Measurements from ENCODE around the gene FHL3.
"Not testable (repeated sequence)": the region's sequence is repeated elsewhere in the genome, so short reads cannot be mapped to it uniquely, and the experiment has no call there.

The FHL3 gene

DNA sequence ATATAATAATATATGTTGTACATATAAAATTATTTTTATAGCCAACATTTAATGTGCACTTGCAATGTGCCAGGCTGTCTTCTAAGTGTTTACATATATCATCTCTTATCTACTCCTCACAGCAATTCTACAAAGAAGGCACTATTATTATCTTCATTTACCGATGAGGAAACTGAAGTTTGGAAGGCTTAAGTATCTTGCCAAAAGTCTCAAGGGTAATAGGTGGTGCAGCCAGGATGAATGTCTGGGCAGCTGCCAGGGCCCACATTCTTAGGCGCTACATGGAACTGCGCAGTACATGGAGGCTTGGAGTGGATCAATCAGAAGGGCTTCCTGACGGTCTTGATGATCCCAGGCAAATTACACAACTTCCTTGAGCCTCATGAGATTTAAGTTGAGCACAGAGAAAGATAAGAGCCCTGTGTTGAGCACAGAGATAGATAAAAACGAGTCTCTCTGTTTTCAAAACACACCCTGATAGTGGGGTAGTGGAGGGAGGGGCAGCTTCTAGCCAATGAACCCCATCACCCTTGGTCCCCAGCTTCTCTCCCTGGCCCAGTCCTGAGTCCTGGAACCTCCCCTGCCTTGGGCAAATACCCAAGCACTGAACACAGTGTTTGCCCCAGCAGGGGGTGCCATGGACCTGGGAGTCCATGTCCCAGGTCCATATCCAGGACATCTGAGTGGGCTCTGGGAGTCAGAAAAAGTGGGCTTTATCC lies 32.1 kb upstream of the FHL3 start:
- DNase-seq (ENCODE audit: extremely low read depth in 1 of 2, low read depth in 1 of 2) = no peak

GRCh38 chr1:38034871-38035270 lies 29.6 kb upstream of the FHL3 start:
- no peak for DNase-seq (ENCODE audit: extremely low read depth in 1 of 2, low read depth in 1 of 2)

DNA sequence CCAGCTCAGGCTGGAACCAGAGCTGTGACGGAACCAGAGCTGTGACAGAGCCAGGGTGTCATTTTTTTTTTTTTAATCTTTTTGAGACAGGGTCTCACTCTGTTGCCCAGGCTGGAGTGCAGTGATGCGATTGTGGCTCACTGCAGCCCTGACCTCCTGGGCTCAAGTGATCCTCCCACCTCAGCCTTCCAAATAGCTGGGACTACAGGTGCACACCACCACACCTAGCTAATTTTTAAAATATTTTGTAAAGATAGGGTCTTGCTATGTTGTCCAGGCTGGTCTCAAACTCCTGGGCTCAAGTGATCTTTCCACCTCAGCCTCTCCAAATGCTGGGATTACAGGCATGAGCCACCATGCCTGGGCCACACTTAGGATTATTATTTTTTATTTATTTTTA lies 27.7 kb upstream of the FHL3 start:
- DNase-seq (ENCODE audit: extremely low read depth in 1 of 2, low read depth in 1 of 2) = not testable (repeated sequence)

GRCh38 chr1:38031513-38031866 lies 26.2 kb upstream of the FHL3 start:
- DNase-seq (ENCODE audit: extremely low read depth in 1 of 2, low read depth in 1 of 2) = no peak

- DNase-seq (ENCODE audit: extremely low read depth in 1 of 2, low read depth in 1 of 2) = no peak
These were observed 25.5 kb upstream of the FHL3 start for GRCh38 chr1:38030596-38031512.

GRCh38 chr1:38029685-38030511 lies 24.6 kb upstream of the FHL3 start:
- DNase-seq (ENCODE audit: extremely low read depth in 1 of 2, low read depth in 1 of 2) = peak; percentile 60 to 84

GRCh38 chr1:38029081-38029681 lies 23.9 kb upstream of the FHL3 start:
- no peak for DNase-seq (ENCODE audit: extremely low read depth in 1 of 2, low read depth in 1 of 2)

- no peak for DNase-seq (ENCODE audit: extremely low read depth in 1 of 2, low read depth in 1 of 2)
These were observed 23.4 kb upstream of the FHL3 start for GRCh38 chr1:38028671-38029070.

GRCh38 chr1:38028105-38028591 lies 22.8 kb upstream of the FHL3 start:
- DNase-seq (ENCODE audit: extremely low read depth in 1 of 2, low read depth in 1 of 2) = peak; percentile 63 to 85

- DNase-seq (ENCODE audit: extremely low read depth in 1 of 2, low read depth in 1 of 2) = no peak
These were observed 22.1 kb upstream of the FHL3 start for GRCh38 chr1:38027201-38028104.

DNA sequence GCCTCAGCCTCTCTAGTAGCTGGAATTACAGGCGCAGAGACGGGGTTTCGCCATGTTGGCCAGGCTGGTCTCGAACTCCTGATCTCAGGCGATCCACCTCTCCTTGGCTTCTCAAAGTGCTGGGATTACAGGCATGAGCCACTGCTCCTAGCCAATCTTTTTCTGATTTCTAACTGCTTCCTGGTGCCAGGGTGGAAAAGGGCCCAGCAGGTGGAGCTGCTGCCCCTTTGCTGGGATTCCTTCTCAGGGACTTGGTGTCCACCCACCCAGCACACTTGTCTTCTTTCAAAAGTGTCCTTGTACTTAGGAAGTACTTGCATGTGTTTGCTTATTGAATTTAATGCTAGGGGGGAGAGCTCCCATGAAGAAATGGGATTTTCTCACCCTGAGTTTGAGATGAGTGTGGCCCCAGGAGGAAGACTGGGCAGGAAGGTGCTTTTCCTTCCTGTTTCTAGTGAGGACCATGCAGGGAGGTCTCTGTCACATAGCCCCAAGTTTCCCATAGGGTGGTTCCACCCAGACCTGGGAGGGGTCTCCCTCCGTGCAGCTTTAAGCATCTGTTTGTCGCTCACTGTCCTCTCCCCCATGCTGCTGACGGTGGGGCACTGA lies 21.4 kb upstream of the FHL3 start:
- no peak for DNase-seq (ENCODE audit: extremely low read depth in 1 of 2, low read depth in 1 of 2)

DNA sequence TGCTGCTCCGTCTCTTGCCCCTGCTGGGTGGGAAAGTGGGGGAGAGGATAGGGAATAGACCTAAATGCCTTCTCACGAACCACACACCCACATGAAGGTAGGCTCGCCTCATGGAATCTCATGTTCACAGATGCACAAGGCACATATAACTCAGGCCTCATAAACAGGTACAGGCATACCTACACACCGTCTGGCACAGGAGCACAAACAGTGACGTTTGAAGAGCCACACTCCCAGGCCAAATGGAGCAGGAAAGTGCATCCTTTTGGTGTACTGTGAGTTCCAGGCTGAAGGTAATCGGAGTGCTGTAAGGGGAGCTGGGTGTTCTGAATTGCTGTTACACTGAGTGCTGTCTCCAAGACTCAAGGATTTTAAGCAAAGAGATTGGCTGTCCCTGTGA lies 20.4 kb upstream of the FHL3 start:
- DNase-seq (ENCODE audit: extremely low read depth in 1 of 2, low read depth in 1 of 2) = no peak

DNA sequence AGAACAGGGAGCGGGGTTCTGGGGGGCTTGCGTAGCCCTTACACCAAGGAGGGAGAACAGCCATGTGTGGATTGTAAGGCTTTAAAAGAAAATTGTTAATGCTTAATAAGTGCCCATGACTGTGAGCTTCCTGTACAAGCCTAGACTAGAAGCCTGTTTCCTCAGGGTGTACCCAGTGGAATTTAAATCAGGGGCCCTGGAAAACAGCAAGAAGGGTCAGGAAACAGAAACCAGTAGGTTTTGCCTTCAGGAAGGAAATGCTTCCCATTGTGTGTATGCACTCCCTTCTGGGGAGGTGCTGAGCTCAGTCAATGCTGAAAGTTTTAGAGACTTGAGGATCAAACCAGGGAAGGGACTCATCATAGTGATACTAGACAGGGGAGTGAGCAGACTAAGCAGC lies 19.9 kb upstream of the FHL3 start:
- DNase-seq (ENCODE audit: extremely low read depth in 1 of 2, low read depth in 1 of 2) = no peak

GRCh38 chr1:38022810-38023209 lies 17.5 kb upstream of the FHL3 start:
- DNase-seq (ENCODE audit: extremely low read depth in 1 of 2, low read depth in 1 of 2) = no peak

GRCh38 chr1:38021969-38022368 lies 16.7 kb upstream of the FHL3 start:
- no peak for DNase-seq (ENCODE audit: extremely low read depth in 1 of 2, low read depth in 1 of 2)

DNA sequence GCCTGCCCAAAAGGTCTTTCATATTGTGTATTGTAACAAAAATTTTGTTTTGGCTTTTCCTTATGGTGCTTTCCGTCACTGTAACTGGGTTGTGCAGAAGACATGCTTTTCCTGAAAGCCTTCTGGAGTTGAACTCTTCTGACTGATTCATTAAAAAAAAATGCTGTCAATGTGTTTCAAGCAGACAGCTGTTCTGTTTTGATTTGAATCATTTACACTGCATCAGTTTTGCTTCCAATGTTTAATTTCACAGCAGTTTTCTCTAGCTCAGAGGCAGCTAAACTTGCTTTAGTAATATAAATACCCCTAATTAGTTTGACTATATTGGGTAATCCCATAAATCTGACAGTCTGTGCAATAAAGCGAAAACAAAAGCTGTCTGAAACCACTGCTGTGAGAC lies 15.1 kb upstream of the FHL3 start:
- DNase-seq (ENCODE audit: extremely low read depth in 1 of 2, low read depth in 1 of 2) = no peak

- DNase-seq (ENCODE audit: extremely low read depth in 1 of 2, low read depth in 1 of 2) = no peak
These were observed 13.6 kb upstream of the FHL3 start for GRCh38 chr1:38018864-38019343.

DNA sequence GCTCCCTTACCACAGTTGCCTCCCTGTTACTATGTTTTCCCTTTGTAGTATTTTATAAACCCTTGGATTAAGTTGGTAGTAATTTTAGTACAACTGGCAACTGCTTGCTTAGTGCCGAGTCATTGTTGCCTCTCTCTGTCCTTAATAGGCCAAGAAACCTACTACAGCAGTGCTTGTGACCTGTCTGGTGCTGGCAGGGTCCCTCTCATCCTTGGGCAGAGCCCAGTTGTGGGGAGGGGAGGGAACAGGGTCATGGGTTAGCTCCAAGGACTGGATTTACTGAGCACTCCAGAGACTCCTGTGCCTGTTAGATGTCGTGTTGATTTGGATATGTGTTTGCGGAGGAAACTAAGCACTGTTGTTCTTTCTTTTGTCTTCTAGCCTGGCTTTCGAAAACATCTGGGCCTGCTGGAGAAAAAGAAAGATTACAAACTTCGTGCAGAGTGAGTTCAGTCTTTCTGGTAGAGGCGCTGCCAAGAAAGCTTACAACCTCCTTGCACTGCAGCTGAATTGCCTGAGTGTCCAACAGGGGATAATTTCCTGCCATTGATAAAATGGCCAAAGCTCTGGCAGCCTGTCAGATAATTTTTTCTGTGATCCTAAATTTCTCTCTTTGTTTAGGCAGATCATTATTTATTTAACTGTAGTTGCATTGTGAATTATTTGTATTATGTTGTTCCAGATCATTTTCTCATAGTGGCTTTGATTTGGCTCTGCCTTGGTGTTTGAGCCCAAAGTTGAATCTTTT lies 10.8 kb upstream of the FHL3 start:
- DNase-seq (ENCODE audit: extremely low read depth in 1 of 2, low read depth in 1 of 2) = no peak

All from stimulated activated CD8-positive, alpha-beta memory T cell treated with anti-CD3 and anti-CD28 coated beads, Interleukin-7, amount 100 ng/mL, for 48 hours (primary cell).